Activated gamma-delta T cell treated with Interleukin-2 at 50 U/mL for 16 hours (primary cell): Measurements from ENCODE around the gene ANKFN1.

Source experiments
- DNase-seq: peaks from one replicate; pipeline ENCODE4 v3.0.0-alpha.2; 2020

The ANKFN1 gene, protein sequence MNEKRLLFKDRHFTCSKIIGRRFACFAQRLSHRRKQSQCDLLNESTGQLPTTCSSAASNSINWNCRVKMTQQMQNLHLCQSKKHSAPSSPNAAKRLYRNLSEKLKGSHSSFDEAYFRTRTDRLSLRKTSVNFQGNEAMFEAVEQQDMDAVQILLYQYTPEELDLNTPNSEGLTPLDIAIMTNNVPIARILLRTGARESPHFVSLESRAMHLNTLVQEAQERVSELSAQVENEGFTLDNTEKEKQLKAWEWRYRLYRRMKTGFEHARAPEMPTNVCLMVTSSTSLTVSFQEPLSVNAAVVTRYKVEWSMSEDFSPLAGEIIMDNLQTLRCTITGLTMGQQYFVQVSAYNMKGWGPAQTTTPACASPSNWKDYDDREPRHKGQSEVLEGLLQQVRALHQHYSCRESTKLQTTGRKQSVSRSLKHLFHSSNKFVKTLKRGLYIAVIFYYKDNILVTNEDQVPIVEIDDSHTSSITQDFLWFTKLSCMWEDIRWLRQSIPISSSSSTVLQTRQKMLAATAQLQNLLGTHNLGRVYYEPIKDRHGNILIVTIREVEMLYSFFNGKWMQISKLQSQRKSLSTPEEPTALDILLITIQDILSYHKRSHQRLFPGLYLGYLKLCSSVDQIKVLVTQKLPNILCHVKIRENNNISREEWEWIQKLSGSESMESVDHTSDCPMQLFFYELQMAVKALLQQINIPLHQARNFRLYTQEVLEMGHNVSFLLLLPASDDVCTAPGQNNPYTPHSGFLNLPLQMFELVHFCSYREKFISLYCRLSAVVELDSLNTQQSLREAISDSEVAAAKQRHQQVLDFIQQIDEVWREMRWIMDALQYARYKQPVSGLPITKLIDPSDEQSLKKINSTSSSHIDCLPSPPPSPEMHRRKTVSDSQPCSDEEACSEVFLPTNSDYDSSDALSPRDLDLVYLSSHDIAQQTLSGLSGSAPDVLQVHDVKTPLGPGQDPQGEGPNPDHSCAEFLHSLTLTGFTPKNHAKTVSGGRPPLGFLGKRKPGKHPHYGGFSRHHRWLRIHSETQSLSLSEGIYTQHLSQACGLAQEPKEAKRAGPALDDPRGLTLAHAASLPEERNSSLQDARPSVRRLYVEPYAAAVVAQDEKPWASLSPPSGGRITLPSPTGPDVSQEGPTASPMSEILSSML

DNA sequence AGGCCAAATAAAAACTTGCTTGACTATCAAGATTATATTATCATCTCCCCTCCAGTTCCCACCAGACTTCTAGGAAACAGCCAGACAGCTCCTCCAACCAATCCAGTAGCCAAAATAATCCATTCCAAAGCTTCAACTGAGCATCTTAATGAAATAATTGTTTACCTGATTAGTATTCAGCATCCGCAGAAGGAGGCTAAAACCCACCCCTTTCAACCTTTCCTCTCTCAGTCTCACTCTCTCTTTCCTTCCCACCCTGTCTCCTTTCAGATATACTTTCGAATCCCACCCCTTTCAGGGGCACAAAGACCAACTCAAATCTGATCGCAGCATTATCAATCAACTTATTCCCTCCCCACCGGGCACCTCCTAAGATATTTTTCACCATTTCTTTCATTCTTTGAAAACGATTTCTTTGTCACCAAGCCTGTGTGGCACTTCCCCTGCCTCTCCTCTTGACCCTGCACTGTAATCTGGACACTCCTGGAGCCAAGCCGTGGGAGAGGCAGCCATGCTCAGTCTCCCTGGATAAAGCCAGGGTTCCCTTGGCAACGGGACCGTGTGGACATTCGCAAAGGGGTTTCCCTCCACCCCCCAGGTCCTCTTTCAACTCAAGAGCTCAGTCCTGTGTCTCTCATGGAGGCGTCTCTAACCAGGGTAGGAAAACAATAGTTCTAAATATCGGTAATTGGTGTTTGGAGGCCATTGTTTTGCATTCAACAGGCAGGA lies at the start of gene ANKFN1:
Gene ANKFN1 (plus strand): TSS at position 602 of the 729 bp plus-strand sequence. CDS start 59,193 bp downstream, outside the sequence.
- no peak for DNase-seq

DNA sequence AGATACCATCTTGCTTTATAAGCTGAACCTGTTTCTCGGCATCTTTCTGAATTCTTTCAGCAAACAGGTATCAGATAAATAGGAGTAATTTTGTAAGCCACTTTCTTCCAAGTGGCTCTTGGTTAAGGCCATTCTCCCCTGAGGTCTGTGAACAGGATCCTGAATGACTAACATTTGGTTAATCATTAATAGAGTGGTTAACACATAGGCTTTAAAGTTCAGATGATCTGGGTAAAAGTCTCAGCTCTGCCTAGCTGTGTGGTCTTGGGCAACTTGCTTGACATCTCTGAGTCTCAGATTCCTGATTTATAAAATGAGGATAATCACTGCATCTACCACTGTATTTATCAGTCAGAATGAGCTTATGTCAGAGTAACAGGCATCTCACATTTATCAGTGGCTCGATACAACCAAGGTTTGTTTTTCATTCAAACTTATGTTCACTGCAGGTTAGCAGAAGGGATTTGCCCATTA lies 44.4 kb upstream of the ANKFN1 start:
- DNase-seq = no peak

DNA sequence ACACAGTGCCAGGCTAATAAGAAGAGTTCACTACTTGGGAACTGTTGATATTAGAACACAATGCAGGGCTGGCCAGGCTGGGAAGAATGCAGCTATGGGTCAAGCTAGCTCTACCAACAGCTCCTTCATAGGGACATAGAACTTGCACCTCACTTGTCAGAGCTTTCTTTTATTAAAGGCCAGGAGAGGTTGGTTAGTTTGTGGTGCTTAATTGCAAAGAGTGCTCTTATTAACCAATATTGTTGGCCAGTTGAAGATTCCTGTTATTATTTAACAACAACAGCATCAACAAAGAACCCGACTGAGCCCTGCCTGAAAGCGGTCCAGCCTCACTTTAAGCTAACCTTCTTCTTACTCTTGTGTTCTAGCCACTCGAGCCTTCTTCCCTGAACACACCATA lies 43.4 kb upstream of the ANKFN1 start:
- DNase-seq = no peak

DNA sequence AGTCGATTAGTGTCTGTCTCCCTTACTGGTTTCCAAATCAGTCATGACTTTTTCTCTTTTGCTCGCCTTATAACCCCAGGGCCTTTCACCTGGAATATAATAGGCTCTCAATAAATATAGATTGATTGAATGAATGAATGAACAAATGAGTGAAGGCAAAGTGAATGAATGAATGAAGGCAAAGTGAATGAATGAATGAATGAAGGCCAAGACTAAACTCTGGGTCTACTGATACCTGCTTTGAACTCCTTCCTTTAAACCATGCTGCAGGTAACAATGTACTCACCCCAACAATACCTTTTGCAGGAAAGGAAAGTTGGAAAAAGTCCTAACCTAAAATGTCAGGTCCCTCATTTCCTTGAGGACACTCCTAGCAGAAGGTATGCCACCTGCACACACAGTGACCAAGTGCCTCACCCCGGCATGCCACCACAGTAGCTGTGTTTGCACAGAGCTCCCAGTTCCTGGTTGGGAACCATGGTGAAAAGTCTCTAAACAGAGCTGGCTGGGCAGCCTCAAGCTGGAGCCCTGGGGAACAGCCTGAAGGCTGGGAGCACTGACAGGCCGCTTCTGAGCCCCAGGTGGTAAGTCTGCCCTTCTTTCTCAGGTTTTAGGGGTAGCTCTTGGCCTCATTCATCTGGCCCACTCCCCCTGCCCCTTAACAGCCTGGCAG lies 42.7 kb upstream of the ANKFN1 start:
- no peak for DNase-seq

DNA sequence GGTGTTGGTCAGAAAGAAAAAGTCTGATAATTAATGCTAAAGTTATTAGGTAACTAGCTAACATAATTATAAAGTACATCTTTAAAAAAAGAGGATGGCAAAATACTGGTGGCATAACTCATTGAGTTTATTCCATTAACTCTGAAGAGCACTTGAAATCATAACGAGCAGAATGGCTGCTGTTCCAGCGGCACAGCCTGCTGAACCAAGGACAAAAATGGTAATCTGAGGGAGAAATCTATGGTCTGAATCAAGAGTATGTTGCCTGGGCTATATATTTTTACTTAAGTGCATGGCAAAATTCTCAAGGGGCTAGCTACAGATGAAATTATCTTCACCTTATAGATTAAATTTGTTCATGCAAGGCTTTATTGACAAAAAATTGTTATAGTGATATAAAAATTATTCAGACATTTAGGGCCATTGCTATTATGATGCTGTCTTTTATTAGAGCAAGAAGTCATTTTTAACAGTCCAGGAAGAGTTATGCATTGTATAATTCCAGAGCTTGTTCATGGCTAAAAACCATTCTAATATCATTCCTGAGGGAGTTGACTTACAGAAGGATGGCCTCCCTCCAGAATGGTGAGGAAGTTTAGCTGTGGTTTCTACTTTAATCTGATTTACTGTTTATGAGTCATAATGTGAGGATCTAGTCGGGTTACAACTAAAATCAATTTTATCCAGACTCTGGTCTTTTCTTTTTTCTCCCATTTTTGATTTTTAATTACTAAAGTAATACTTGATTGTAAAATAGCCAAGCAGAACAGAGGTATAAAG lies 41.4 kb upstream of the ANKFN1 start:
- DNase-seq = no peak

DNA sequence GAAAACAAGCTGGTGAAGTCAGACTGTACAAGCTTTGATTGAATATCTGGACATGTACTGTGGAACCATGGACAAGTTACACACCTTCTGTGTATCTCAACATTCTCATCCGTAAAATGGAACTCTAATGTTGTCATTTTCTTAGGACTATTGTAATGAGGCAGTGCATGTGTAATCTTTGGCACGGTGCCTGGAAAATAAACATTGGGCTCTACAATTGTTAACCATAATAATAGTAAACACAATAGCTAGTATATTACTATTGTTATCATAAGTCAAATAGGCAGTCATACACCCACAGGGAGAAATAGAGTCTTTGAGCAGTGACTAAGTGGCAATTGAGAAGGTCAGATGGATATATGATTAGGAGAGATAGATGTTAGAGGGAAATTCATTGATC lies 39.8 kb upstream of the ANKFN1 start:
- DNase-seq = no peak

DNA sequence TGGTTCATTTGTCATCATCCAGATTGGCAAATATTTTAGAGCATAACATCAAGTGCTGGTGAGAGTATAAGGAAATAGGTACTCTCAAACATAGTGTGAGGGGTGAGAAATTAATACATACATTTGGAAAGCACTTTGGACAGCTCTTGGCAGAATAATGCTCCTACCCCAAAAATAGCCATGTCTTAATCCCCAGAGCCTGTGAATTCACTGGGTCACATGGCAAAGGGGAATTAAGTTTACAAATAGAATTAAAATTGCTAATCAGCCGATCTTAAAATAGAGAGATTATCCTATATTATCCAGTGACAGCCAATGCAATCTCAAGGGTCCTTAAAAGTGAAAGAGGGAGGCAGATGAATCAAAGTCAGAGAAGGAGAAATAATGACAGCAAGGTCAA lies 38.8 kb upstream of the ANKFN1 start:
- no peak for DNase-seq

DNA sequence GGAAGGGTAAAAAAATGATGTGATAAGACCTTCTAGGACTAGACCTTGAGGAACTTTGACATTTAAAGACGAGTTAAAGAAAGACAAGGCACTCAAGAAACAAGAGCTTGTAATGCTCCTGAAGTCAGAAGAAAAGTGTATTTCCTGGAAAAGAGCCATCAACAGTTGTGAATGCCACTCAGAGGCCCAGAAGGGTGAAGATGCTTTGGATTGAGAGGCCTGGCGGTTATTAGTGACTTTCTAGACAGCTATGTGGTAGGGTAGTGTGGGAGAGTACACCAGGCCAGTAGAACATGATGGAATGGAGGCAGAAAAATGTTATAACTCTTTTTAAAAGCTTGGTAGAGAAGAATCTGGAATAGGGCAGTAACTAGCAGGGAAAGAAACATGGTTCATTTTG lies 34.1 kb upstream of the ANKFN1 start:
- DNase-seq = no peak

DNA sequence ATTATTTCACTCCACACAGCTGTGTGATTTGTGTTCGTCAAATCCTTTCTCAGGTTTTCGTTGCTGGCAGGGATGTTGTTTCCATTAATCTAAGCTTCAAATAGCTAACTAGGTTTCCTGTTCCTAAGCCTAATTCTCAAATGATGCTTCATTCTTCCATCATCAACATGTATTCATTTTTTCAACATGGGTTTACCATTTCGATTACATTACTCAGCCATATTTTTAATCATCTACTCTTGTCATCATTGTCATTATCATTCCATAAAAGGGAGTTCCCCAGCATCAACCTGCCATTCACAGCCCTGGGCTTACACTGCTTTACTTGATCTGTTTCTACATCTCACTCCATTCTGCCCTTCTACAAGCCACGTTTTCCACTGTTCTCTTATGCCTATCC lies 33.3 kb upstream of the ANKFN1 start:
- no peak for DNase-seq

DNA sequence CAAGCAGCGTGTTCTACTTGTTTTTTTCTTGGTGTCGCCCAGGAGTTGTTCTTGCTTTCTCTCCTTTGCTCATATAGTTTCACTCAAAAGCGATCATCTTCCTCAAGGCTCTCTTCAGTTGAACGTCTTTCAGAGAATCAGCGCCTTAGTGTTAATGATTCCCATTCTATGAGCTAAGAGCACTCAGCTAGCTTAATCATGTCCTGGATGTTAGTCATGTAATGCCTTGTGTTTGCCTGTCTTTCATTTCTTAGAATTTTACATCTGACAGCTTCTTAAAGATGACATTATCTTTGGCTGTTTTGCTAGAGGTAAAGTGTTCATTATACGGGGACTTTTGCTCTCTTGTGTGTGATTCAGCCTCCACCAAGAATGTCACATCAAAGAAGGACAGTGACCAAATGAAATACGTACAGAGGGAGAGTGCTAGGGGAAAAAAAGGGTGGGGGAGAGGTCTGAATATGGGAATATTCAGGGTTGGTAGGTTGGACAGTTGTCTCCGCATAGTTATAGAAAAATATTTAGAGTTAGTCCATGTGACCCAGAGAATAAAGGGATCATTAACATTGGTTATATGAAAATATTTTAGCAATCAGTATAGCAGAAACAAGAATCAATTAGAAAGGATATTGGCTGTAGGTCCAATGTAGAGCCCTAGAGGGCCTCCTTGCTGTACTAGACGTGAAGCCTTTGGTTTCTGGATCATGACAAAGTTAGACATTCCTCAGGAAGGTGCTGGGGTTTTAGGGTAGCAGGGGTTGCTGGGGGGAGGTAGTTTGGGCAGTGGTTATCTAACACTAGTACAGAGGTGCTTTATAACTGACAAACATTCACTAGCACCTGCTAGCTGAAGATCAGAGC lies 31.9 kb upstream of the ANKFN1 start:
- DNase-seq = no peak

DNA sequence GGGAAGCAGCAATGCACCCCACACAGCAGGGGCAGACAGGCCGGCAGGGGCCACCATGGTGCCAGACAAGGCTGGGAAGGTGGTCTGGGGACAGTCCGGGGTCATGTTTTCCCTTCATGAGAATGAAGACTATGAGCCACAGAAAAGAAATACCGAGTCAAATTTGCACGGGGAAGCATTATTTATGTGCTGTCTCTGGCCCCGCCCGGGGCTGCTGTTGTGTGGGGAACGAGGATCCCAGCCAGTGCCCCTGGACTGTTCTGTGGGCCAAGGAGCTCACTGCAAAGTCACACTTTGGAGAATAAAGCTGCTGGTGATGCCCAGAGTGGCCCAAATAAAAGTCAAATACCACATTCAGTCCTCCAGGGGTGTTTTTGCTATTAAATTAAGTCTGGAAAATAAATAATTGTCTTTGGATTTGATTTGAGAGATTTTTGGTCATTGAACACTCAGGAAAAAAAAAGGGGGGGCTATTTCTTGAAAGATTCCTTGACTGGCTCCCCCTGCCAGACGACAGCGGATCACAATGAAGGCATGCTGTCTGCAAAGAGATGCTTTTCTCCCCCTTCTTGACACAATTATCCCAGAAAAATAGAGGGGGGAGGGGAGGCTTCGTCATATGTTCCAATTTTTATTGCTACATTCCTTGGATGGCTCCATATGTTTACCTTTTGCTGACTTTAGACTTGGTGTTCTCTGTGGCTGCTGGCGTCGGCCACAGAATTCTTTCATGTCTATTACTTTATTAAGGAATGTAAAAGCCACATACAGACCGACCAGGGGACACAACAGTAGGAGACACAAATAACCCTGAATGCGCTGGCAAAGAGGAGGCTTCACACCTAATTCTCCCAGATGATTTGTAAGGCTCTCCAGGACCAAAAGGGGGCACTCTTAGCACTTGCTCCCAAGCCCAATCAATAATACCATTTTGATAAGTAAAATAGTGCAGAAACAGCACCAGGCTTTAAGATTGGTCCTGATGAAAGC lies 27.1 kb upstream of the ANKFN1 start:
- DNase-seq = no peak

DNA sequence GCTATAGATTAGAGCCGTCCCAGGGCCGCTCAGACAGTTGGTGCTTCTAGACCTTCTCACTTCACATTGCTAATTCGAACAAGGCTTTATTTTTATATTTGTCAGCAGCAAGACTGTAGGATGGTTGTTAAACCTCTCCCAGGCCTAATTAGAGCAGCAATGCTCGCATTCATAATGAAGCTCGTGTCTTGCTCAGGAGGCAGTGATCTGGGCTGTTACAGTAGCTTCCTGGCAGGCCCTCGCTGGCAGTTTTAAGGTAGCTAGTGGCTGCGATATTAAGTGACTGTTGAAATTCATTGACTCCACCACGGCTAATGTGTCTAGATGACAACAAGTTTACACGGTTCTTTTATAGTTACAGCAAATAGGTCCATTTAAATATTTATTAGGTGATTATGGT lies 23.2 kb upstream of the ANKFN1 start:
- DNase-seq = no peak

DNA sequence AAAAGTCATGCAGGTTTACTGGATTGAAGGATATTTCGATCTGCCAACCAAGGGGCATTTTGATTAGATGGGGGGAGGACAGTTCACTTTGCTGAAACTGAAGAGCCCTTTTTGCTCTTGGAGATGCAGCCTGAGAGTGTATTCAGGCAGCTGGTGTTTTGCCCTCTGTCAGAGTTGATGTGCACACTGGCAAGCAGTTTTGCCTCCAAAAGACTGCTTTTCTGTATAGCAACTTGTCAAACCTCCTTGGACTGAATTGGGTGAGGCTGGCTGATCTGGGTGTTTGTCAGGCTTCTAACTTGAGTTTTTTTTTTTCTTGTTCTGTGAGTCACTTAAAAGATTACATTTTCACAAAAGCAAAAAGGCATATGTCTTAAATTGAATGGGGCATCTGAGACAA lies 22.6 kb upstream of the ANKFN1 start:
- no peak for DNase-seq

DNA sequence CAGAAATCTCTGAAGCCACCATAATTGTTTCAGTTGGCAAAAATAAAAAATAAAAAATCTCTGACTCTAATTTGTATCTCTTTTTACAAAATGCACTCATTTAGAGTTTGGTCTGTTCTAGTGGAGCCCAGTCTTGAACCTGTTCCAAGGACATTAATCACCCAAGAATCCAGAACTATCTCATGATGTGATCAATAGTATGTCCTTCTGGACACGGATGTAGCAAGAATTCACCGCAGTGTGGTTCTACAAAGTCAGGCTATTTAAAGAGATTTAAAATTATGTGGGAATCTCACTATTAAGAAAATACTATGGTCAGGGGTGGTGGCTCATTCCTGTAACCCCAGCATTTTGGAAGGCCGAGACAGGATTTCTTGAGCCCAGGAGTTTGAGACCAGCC lies 21.8 kb upstream of the ANKFN1 start:
- no peak for DNase-seq

DNA sequence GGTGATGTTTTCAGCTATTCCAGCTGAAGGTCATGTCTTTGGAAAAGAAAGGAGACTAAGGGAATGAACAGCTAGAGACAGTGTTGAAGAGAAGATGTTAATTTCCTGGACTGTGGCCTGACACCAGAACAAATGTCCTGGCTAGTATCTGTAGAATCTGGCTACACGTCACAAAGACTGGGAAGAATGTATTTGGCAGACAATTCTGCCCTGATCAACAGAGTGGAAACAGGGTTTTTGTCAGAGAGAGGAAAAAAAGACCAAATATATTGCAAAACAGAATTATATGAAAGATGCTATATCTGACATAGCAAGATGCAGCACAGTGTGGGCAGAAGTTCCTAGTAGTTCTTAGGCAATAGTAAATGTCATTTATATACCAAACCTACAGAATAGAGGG lies 17.0 kb upstream of the ANKFN1 start:
- no peak for DNase-seq

DNA sequence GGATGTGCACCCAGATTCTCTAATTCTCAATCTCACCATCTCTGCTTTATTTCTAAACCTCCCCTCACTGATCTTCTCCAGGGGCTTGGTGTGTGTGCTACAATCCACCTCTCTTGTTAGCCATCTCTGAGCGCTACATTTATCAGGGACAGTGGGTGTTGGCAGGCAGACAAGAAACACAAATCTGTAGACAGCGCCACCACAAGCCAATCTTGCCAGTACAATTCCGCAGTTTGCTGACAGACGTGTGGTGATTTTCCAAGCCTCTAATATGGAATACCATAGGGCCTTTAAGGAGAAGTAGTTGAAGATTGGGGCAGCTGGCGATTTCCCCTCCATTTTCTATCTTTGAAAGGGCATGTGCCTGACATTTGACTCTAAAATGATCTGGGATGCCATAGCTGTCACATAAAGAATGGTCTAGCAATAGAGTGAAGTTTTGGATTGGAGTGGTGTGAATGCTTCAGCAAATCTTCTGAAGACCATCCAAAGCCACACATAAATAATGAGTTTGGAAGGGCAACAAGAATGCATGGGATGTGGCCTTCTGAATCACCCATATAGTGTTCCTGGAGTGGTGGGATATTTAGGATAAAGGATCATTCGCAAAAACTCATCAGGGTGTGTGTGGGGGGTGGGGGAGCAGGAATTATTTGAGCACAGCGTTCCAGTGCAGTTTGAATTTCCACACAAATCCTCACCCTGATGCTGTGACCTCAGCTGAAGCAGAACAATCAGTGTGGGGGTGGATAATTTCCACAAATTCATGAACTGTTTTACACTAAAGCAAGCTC lies 12.0 kb upstream of the ANKFN1 start:
- DNase-seq = no peak

DNA sequence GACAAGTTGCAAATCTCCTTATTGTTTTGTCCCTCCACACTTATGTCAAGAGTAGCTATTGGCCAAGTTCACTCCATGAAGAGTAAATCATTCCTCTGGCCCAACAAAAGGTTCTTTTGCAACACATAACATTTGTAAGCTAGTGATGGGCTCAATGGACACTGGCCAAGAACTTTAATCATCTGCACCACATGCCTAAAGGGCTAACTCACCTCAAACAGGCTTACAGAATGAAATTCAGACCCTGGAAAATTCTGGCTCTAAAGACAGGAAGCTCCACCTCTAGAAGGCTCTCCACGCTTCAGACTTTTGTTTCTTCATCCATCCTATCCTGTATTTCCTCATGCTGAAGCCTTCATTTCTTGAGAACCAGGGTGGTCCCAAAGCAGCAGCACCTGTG lies 10.9 kb upstream of the ANKFN1 start:
- DNase-seq = no peak

DNA sequence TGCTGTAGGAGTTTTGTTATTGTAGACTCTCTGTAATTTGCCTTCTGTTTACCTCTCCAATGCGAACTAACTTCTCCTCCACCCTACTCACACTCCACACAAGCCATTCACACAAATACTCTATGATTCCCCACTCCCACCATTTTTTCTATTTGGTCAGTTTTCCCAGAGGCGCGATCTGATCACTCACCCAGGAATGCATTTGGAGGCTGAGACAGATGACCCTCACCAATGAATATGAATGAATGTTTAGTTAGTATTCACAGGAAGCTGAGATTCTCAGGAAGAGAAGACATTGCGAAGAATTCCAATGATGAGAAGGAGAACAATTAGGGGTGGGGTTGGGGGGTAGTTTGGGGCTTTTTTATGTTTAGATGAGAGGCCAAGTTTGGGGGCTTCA lies 10.5 kb upstream of the ANKFN1 start:
- no peak for DNase-seq
